Neural progenitor cell (in vitro differentiated cells): Measurements from ENCODE around the gene PHF10. TPM values are rescaled to one million over a fixed set of nuclear protein-coding genes. Genes with fewer than 3 reads are reported as not detected.

ENCODE experiments used
- DNase-seq: peaks from one replicate; pipeline ENCODE4 v3.0.0-alpha.2; 2016; ENCODE audit warnings: low spot score
- H2AFZ ChIP-seq: fragments of 200-600 bp; sonication (generic); replicated peaks from 2 replicates; pipeline ENCODE4 v1.6.1; 2016; ENCODE audit warnings: antibody characterized with exemption
- H3F3A ChIP-seq: fragments of 200-600 bp; sonication (generic); 2 replicates; pipeline ENCODE4 v1.6.1; 2016; ENCODE audit warnings: antibody characterized with exemption, low read depth
- H3K27ac ChIP-seq: fragments of 200-600 bp; sonication (generic); 2 replicates; pipeline ENCODE4 v1.5.1; 2016; ENCODE audit warnings: mild to moderate bottlenecking
- H3K27me3 ChIP-seq: fragments of 200-600 bp; sonication (generic); 2 replicates; pipeline ENCODE4 v1.6.1; 2016; ENCODE audit warnings: mild to moderate bottlenecking, moderate library complexity
- H3K36me3 ChIP-seq: fragments of 200-600 bp; sonication (generic); 2 replicates; pipeline ENCODE4 v1.5.1; 2016
- H3K4me1 ChIP-seq: fragments of 200-600 bp; sonication (generic); 2 replicates; pipeline ENCODE4 v1.6.1; 2016; ENCODE audit warnings: mixed run types
- H3K4me2 ChIP-seq: fragments of 200-600 bp; sonication (generic); 2 replicates; pipeline ENCODE4 v1.6.1; 2016
- H3K4me3 ChIP-seq: fragments of 200-600 bp; sonication (generic); 2 replicates; pipeline ENCODE4 v1.5.1; 2016
- H3K79me2 ChIP-seq: fragments of 200-600 bp; sonication (generic); 2 replicates; pipeline ENCODE4 v1.6.1; 2016; ENCODE audit warnings: low read depth
- H3K9ac ChIP-seq: fragments of 200-600 bp; sonication (generic); 2 replicates; pipeline ENCODE4 v1.6.1; 2016
- H3K9me3 ChIP-seq: fragments of 200-600 bp; sonication (generic); 2 replicates; pipeline ENCODE4 v1.5.1; 2016; ENCODE audit warnings: low read depth
- H4K20me1 ChIP-seq: fragments of 200-600 bp; sonication (generic); 2 replicates; pipeline ENCODE4 v1.6.1; 2016; ENCODE audit warnings: low read depth
- H3K27ac Mint-ChIP-seq: 3 replicates; pipeline ENCODE4 v1.8.0; 2021; ENCODE audit warnings: mixed read lengths
- H3K27me3 Mint-ChIP-seq: 2 replicates; pipeline ENCODE4 v1.8.0; 2022; ENCODE audit warnings: low read depth, mild to moderate bottlenecking, inconsistent platforms, moderate library complexity, mixed read lengths; ENCODE audit not compliant: insufficient read depth
- H3K36me3 Mint-ChIP-seq: 3 replicates; pipeline ENCODE4 v1.8.0; 2021; ENCODE audit warnings: mixed read lengths
- H3K4me1 Mint-ChIP-seq: 3 replicates; pipeline ENCODE4 v1.8.0; 2021; ENCODE audit warnings: mixed read lengths
- H3K4me3 Mint-ChIP-seq: 3 replicates; pipeline ENCODE4 v1.8.0; 2021; ENCODE audit warnings: mild to moderate bottlenecking, moderate library complexity, mixed read lengths
- H3K9me3 Mint-ChIP-seq: 3 replicates; pipeline ENCODE4 v1.8.0; 2020; ENCODE audit warnings: mixed read lengths
- CTCF ChIP-seq: fragments of 200-600 bp; sonication (generic); IDR thresholded peaks from 2 replicates; pipeline ENCODE4 v1.5.1; 2017; ENCODE audit warnings: antibody characterized with exemption, mild to moderate bottlenecking
- EZH2 ChIP-seq: fragments of 200-600 bp; sonication (generic); IDR thresholded peaks from 2 replicates; pipeline ENCODE4 v1.6.1; 2017; ENCODE audit warnings: antibody characterized with exemption, mild to moderate bottlenecking, moderate library complexity
- EZH2phosphoT487 ChIP-seq: fragments of 200-600 bp; sonication (generic); IDR thresholded peaks from 2 replicates; pipeline ENCODE4 v1.6.1; 2017; ENCODE audit warnings: antibody characterized with exemption
- total RNA-seq: library from RNA; depleted of rRNA; stranded (reverse); fragments of >200 nt; gene quantifications from 2 replicates; pipeline ENCODE4 v1.2.3, GENCODE V29; 2015; ENCODE audit warnings: low replicate concordance

Gene PHF10
- total RNA-seq, 1 donor from 2014 or later = 43.0 TPM

DNA sequence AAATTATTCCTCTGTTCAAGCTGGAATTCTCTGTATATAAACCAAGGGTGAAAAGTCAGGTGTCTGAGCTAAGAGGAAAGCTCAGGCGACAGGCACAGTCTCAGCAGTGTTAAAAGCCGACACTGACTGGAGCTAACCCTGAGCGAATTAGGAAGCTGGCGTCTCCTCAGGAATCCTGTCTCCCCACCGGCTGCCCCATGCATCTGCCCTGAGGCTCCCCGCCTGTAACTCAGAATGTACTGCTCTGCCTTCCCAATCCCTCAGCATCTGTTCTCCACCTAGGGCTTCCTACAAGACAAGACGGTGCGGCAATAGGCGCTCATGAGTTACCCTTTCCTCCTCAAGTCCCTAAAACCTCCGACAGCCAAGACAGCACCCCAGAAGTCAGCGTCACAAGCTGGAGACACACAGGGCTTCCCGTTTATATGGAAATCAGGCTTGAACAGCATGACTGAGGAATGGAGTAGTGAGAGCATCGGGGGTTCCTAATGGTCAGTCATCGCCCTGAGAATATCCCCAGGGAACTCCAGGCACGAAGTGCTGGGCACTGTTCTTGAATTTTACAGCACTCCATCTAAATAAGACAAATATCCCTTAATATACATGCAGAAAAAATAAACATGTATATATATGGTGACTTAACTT lies 56.0 kb downstream of the PHF10 start:
- Mint-ChIP-seq H3K27ac (no peak overlapping the region), H3K9me3 (no peaks in the 10 kb centered on the region), H3K36me3 (peaks cover 45% of the 10 kb centered on the region), H3K27me3 (peaks cover 3% of the 10 kb centered on the region), H3K4me3 (no peak overlapping the region), H3K4me1 (peaks cover 6% of the 10 kb centered on the region)
- no peak for DNase-seq
- Histone ChIP-seq H3K9ac (no peak overlapping the region), H3F3A (no peaks in the 10 kb centered on the region), H3K4me1 (no peaks in the 10 kb centered on the region), H3K36me3 (peaks cover 4% of the 10 kb centered on the region), H2AFZ (no peak overlapping the region), H4K20me1 (no peaks in the 10 kb centered on the region), H3K27me3 (no peaks in the 10 kb centered on the region), H3K9me3 (no peaks in the 10 kb centered on the region), H3K27ac (no peak overlapping the region), H3K4me2 (no peak overlapping the region), H3K4me3 (no peak overlapping the region), H3K79me2 (no peaks in the 10 kb centered on the region)
- TF ChIP-seq EZH2phosphoT487 (no peak), EZH2 (no peak), CTCF (no peak)

- H3K9me3 ChIP-seq = no peaks in the 10 kb centered on the region
- peaks cover 4% of the 10 kb centered on the region for H3K36me3 ChIP-seq
- Mint-ChIP-seq H3K36me3 (peaks cover 51% of the 10 kb centered on the region), H3K27me3 (peaks cover 3% of the 10 kb centered on the region), H3K4me1 (peaks cover 6% of the 10 kb centered on the region), H3K4me3 (no peak overlapping the region), H3K9me3 (no peaks in the 10 kb centered on the region), H3K27ac (no peak overlapping the region)
- H3K4me2 ChIP-seq = no peak overlapping the region
- H3K27ac ChIP-seq = no peak overlapping the region
- H3K9ac ChIP-seq = no peak overlapping the region
- no peak overlapping the region for H3K4me3 ChIP-seq
- no peaks in the 10 kb centered on the region for H3K27me3 ChIP-seq
- H3F3A ChIP-seq = no peaks in the 10 kb centered on the region
- DNase-seq = no peak
- no peaks in the 10 kb centered on the region for H4K20me1 ChIP-seq
- H3K79me2 ChIP-seq = no peaks in the 10 kb centered on the region
- TF ChIP-seq EZH2 (no peak), CTCF (no peak), EZH2phosphoT487 (no peak)
- no peaks in the 10 kb centered on the region for H3K4me1 ChIP-seq
- H2AFZ ChIP-seq = no peak overlapping the region
These were observed 56.6 kb downstream of the PHF10 start for GRCh38 chr6:169667716-169668115.

DNA sequence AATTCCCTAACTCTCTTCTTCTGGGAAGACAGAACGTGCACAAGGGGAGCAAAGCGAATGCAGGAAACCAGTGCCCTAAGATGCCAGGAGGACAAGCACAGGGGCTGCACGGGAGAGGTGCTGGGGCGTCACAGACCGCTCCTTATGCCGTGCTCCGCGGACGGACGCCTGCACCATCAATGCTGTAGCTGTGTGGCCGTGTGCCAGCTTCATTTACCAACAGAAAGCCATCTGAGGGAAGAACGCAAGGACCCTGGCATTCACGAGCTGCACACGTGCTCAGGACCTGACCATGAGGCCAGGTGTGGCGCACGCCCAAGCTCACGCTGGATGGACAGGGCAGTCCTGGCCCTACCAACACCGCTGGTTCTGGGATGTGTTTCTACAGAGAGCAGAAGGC lies 57.9 kb downstream of the PHF10 start:
- TF ChIP-seq EZH2 = no peak
- TF ChIP-seq CTCF = no peak
- no peak overlapping the region for H3K4me3 Mint-ChIP-seq
- H3K4me3 ChIP-seq = no peak overlapping the region
- peaks cover 4% of the 10 kb centered on the region for H3K36me3 ChIP-seq
- H3K4me1 Mint-ChIP-seq = peaks cover 6% of the 10 kb centered on the region
- no peak overlapping the region for H3K27ac Mint-ChIP-seq
- H3F3A ChIP-seq = no peaks in the 10 kb centered on the region
- H3K9ac ChIP-seq = no peak overlapping the region
- H3K4me2 ChIP-seq = no peak overlapping the region
- no peaks in the 10 kb centered on the region for H3K9me3 Mint-ChIP-seq
- DNase-seq = no peak
- H3K36me3 Mint-ChIP-seq = peaks cover 47% of the 10 kb centered on the region
- no peak overlapping the region for H3K27ac ChIP-seq
- H2AFZ ChIP-seq = no peak overlapping the region
- H3K27me3 ChIP-seq = no peaks in the 10 kb centered on the region
- H3K27me3 Mint-ChIP-seq = peaks cover 3% of the 10 kb centered on the region
- H3K9me3 ChIP-seq = no peaks in the 10 kb centered on the region
- H3K79me2 ChIP-seq = no peaks in the 10 kb centered on the region
- H3K4me1 ChIP-seq = no peaks in the 10 kb centered on the region
- no peaks in the 10 kb centered on the region for H4K20me1 ChIP-seq
